IPS-18c (cell line): Measurements from ENCODE around the gene MYO5A.

Experiments used
- H3K4me3 ChIP-seq: 2 replicates; pipeline ENCODE4 v1.7.0; 2013; ENCODE audit warnings: low read depth, mild to moderate bottlenecking, low read length, moderate library complexity; ENCODE audit not compliant: insufficient read depth
- H3K9me3 ChIP-seq: one replicate; pipeline ENCODE4 v1.6.1; 2013; ENCODE audit warnings: mild to moderate bottlenecking, low read length, moderate library complexity; ENCODE audit not compliant: control insufficient read depth, insufficient read depth

MYO5A gene

DNA sequence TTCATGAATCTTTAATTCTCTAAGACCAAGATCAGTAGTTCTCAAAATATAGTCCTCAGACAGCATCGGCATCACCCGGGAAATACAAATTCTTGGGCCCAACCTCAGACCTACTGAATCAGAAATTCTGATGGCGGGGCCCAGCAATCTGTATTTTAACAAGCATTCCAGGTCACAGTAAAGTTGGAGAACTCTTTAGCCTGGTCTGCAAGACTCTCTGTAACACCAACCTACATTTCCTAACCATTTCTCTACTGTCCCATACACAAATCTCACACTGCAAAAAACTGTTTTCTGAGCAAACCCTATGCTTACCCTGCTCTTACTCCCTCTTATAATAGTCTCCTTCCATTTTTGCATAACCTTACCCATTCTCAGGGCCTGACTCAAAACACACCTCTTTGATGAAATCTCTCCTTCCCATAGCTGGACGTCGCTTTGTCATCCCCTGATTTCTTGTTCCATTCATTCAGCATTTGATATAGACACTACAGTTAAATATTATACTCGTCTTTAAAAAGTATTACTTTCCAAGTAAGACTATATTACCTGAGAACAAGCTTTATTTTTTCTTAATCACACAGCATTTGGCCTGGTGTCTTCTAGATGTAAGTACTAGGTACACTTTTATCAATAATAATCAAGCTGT is 149.8 kb downstream of the MYO5A start:
- Histone ChIP-seq H3K9me3 (no peaks in the 10 kb centered on the region), H3K4me3 (no peak overlapping the region)

DNA sequence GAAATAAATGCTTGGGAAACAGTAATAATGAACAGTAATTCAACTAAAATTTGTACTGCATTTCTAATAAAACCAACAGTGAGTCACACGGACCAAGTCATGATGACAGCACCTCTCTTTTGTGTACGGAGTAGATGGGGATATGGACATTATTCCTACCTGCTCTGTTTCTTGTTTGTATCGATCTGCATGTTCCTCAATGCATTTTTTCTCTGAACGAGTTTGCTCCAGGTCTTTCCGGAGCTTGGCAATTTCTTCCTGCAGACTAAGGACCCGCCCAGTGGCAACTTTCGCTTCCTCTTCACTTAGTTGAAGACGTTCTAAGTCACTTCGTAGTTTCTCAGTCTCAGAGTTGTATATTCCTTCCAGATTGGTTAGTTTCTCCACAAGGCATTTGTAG is 158.7 kb downstream of the MYO5A start:
- no peaks in the 10 kb centered on the region for H3K9me3 ChIP-seq
- no peak overlapping the region for H3K4me3 ChIP-seq

DNA sequence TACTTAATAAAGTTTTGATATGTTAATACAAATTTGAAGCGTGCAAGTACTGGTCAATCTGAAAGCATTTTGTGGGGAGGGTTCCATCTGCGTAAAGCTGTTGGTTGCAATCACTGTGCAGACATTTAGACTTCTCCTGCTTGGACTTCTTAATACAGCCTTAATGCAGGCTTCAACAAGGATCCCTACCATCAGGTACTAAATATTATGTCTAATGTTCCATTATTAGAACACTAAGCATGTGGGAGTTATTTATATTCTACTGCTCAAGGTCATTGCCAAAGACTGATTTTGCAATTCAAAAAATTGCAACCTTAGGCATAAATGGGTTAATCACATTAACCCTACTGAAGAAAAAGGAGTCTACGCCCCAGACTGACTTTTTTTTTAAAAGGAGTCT is 159.2 kb downstream of the MYO5A start:
- H3K9me3 ChIP-seq: no peaks in the 10 kb centered on the region
- H3K4me3 ChIP-seq: no peak overlapping the region

DNA sequence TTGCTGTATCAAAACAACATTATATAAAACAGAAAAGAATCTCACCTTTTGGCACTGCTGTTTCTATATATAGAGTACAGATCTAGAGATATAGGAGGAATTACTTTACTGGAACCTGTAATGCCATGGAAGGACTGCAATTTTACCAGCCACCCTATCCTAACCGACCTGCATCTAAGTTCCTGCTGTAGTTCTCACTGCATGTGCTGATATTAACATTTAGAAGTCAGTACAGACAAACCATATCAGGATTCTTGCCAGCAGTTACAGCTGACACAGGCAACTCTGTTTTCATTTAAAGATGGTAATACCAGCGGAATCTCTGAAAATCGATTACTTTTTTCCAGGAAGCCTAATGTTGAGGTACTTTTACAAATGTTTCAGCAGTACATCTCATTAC is 159.7 kb downstream of the MYO5A start:
- Histone ChIP-seq H3K9me3 (no peaks in the 10 kb centered on the region), H3K4me3 (no peak overlapping the region)

DNA sequence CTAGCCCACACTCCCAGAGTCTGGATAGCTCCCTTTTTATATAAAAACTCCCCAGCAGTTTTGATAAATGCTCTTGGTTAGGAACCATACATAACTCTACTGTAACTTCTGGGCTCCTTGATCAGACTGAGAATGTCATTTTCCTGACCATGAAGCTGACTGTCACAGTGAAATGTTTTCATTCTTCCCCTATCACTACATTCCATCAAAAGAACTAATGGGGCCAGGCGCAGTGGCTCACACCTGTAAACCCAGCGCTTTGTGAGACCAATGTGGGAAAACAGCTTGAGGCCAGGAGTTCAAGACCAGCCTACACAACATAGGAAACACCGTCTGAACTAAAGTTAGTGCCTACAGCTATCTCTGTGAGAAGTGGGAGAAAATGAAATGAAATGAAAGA is 160.3 kb downstream of the MYO5A start:
- Histone ChIP-seq H3K9me3 (no peaks in the 10 kb centered on the region), H3K4me3 (no peak overlapping the region)

DNA sequence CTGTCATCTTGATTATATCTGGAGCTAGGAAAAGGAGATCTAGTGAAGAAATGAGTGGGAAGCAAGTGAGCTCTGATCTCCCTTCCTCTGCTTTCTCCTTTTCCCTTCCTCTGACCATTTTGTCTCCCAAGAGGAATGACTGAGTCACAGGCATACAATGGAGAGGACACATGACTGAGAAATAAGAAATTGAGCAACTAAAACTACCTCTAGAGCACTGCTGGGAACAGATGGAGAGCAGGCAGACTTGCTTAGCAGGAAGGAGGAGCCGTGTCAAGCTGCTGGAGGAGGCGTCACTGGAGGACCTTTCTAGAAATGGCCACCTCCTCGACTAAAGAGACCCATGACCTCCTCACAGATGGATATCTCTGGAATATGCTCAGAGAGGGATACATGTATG is 166.2 kb downstream of the MYO5A start:
- H3K9me3 ChIP-seq: no peaks in the 10 kb centered on the region
- no peak overlapping the region for H3K4me3 ChIP-seq

DNA sequence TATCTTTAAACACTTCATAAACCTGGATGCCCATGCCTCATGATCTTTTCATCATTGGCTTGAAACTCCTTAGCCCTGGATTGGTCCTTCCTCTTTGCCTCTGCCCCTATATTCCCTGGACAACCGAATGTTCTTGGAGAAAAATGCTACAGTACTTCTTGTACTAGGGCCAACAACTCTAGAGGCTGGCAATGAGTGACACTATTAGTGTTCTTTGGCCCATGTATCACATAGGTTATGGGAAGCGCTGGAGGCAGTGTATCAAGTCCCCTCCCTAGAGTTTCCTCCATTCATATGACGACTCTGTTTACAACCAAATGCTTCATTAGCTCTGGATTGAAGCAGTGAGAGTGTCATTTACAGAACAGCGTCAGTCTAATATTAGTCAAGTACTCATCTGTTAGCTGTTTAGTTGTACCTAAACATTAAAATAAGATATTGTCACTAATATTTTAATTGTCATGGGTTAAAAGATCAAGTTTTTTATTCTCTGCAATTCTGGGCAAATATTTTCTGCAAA is 166.6 kb downstream of the MYO5A start:
- no peak overlapping the region for H3K4me3 ChIP-seq
- no peaks in the 10 kb centered on the region for H3K9me3 ChIP-seq

DNA sequence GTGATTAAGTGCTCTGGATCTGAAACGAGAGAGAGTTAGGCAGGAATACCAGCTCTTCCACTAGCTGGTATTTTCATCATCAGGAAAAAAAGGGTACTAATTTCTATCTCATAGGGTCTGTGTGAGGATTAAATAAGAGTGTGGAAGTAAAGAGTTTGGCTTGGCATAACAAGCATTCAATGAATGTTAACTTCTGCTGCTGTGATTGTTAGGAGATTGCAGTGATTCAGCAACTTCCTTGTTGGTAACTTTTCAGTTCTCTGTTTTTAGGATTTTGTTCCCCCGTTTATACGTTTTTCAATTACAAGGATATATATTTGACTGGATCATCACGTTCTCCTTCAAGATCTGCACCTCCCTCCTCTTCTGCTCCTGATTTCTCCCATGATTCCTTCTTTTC is 167.2 kb downstream of the MYO5A start:
- no peak overlapping the region for H3K4me3 ChIP-seq
- H3K9me3 ChIP-seq: no peaks in the 10 kb centered on the region

DNA sequence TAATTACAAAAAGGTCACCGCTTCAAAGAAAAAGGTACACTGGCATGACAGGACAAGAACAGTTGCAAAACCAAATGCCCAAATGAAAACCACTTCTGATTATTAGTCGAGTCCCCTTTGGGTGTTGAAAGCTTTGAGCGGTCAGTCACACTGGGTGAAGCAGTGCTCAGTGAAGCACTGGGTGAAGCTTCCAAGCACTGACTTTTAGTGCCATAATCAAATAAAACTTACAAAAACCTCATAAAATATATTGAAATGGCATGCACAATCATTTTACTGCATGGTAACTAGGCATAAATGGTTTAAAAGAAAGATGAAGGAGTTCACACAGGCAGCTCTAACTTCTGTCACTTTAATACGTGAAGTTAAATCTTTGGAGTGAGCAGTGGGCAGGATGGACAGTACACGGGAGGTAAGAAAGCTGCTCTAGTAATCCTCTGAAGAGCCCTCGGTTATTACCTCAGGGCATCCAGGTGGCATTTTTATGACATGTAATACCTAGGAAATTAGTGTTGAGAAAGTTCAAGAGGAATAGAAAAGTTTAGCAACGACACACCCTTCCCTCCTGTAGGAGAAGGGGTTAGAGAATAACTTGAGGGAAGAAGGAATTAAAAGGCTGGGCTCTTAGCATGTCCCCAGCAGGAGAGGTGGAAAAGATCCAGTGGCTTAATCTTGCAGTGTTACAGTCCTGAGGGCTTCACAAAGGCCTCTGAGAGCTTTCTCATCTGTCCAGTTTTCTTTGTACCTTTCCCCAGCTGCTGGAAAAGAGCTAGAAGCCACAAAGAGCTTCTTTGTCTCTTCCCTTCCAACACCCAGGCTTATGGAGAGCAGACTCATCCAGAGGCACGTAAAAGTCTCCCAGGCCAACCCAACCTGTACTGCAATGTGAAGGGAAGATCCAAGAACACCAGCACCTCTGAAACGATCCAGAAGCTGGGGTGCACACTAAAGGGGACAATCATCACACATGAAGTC is 168.2 kb downstream of the MYO5A start:
- no peak overlapping the region for H3K4me3 ChIP-seq
- no peaks in the 10 kb centered on the region for H3K9me3 ChIP-seq

DNA sequence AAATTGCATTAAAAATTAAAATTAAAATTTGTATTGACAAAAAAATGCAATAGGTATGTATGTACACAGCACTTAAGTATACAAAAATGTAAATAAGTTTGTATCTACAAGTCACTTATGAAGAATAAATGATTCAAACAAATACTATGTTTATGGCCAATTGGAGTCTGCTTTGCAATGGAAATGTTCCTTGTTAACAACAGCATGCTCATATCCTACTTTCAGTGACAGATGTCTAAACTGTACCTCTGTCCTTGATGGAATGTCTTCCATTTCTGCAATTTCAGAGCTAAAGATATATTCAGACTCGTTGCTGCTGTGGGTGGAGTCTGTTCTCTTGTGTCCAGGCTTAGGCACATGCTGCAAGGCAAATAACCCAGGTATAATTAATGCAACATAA is 169.0 kb downstream of the MYO5A start:
- no peaks in the 10 kb centered on the region for H3K9me3 ChIP-seq
- H3K4me3 ChIP-seq: no peak overlapping the region

DNA sequence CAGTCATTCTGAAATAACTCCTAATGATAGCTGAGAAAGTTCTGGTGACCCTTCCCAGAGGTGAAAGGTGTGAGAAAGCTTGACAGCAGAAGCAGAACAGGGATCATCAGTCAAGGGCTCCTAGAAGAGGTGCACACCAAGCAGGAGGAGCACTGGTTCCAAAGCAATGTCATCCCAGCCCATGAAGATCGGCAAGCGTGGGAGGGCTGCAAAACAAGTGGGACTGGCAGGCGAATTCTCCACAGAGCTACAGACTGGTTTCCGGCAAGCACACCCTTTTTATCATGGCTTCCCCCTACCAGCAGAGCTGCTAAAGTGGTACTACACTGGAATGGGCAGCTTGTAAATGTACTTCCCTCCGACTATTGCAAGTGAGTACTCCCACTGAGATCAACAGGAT is 170.7 kb downstream of the MYO5A start:
- Histone ChIP-seq H3K9me3 (no peaks in the 10 kb centered on the region), H3K4me3 (no peak overlapping the region)

DNA sequence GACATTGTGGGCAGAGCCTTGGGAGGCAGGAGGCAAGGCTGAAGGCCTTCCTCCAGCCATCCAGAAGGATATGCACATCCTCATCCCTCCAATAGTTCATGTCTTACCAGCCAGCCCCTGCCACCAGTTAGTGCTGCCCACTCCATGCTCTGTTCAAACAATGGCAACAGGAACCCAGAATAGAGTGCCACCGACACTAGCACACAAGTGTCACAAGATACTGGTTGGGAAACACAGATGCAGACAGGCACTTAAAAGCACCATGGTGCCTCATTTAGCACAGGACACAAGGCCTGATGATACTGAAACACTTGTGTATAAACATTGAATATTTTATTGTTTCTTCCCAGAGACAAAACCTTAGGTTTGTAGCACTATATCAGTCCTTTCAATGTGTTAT is 176.6 kb downstream of the MYO5A start:
- no peaks in the 10 kb centered on the region for H3K9me3 ChIP-seq
- no peak overlapping the region for H3K4me3 ChIP-seq

DNA sequence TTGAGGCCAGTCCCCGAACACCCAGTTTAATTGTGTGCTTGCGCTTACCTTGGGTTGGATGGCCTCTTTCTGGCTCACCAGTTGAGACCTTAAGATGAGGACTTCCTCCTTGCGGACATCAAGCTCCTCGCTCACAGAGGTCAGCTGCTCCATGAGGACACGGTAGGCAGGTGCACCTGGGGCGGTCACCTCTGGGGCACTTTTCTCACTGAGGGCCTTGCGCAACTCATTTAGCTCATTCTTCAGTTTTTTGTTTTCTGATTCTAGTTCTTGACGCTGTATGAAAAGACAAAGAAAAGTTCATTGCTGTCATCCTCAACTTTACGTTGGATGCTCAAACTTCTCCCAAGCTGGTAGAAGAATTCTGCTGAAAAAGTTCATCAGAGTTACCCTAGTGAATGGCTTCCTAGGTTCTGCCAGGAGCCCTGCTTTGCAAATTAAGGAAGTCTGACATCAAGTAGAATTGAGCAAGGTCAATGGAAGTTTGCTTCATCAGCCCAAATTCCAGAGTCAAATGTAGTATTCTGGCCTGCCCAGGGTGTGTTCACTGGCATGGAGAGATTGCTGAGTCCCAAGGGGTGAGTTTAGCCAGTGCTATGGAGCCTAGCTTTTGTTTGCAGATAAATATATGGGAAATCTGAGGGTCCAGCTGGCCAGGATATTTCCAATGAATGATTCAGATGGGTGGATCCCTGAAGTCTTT is 177.3 kb downstream of the MYO5A start:
- Histone ChIP-seq H3K9me3 (no peaks in the 10 kb centered on the region), H3K4me3 (no peak overlapping the region)

DNA sequence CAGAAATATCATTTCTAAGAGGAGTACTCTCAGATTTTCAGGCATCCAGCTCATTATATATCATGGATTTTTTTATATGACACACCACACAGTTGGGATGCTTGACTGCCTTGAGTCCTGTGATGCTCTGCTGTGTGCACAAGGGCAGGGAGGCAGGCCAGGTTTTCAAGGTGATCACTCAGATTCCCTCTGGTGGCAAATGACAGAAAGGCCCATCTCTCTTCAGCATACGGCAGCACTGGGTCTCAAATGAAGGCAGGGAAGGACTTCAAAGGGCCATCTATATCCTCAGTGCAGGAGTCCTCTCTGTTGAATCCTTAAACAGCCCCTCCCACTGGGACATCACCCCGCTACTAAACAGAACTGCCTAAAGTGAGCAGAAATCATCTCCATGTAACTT is 178.3 kb downstream of the MYO5A start:
- Histone ChIP-seq H3K9me3 (no peaks in the 10 kb centered on the region), H3K4me3 (no peak overlapping the region)

DNA sequence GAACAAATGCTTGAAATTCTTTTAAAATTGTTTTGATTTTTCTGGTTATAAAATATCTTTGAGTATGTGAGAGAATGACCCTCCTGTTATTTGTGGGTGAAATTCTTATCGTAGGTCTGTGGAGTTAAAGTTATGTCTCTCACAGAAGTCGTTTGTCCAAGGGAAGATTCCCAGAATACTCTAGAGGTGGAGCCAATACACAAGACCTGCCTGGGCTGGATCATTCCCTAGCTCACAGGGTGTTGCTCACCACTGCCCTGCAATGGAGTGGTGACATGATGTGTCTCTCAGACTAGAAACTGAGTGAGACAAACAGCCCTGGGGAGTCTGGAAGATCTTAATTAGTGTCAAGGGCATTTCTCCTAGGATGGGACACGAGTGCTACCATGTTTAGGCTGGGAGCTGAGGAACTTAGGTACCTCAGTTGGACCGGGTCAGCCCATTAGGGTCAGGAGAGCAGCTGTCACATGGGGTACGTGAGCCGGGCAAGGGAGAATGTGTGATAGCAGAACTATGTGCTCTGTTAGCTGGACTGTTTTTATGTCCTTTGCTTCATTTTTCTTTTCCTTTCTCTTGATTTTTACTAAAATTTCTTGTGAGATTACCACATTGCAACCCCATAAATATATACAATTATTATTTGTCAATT is 179.5 kb downstream of the MYO5A start:
- no peak overlapping the region for H3K4me3 ChIP-seq
- H3K9me3 ChIP-seq: no peaks in the 10 kb centered on the region

DNA sequence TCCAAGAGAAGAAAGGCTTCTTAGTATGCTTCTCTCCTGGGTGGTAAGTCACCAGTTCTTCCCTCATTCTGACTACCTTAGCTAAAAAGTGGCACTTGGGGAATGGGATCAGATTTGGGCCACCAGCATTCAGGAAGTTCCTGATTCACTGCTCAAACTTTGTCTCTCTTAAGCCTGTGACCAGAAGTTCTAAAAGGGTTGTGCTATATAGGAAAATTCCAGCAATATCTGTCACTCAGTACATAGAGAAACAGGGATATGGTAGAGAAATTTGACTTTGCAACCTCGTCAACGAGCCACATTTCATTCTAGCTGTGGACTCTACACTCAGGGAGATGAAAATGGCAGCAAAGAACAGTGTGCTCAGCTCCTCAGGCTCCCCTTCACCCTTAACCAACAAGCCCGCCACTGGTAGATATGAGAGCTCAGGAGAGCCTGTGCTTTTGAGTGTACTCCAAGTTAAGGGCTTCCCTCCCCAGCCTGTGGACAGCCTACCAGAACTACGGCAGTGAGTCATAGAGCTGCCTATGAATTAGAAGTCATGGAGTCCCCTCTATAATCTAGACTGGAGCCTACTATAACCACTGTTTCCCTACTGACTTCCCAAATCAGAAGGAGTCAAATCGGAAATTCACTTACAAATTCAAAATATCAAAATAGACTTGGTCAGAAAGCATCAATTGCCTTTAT is 180.5 kb downstream of the MYO5A start:
- Histone ChIP-seq H3K9me3 (no peaks in the 10 kb centered on the region), H3K4me3 (no peak overlapping the region)

DNA sequence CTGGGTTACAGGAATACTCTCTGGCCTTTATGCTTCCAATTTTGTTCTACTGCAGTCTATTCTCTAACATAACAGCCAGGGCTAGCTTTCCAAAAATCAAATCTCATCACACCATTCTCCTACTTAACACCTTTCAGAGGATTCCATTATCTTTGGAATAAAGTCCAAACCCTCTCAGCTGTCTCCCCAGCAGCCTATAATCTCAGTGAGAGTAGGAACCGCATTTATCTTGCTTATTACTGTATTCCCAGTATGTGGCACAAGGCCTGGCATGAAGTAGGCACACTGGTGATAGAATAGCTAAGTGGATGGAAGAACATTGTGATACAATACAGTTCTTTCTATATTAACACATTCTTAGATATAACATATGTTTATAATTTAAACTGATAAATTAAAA is 184.1 kb downstream of the MYO5A start:
- H3K4me3 ChIP-seq: no peak overlapping the region
- H3K9me3 ChIP-seq: no peaks in the 10 kb centered on the region
